SK-N-SH (cell line): ENCODE data around the gene HS1BP3.

Experiments
- EP300 ChIP-seq, 2 experiments: IDR thresholded peaks; 2 replicates each; pipeline versions ENCODE4 v1.4.0 to v1.6.1; 2012; ENCODE audit warnings: borderline replicate concordance in 1 of 2, low read depth in 1 of 2, low read length in 1 of 2
- FOXJ3 ChIP-seq: sonication (generic); formaldehyde crosslinking; IDR thresholded peaks from 2 replicates; pipeline ENCODE4 v1.5.1; 2020; ENCODE audit warnings: mild to moderate bottlenecking, missing genetic modification reagents
- GATA2 ChIP-seq: sonication (generic); formaldehyde crosslinking; IDR thresholded peaks from 2 replicates; pipeline ENCODE4 v1.5.0; 2020; ENCODE audit warnings: mild to moderate bottlenecking, missing genetic modification reagents
- POLR2AphosphoS5 ChIP-seq: IDR thresholded peaks from 2 replicates; pipeline ENCODE4 v1.6.1; 2012; ENCODE audit warnings: low read depth, low read length
- RAD21 ChIP-seq: IDR thresholded peaks from 2 replicates; pipeline ENCODE4 v1.6.1; 2012; ENCODE audit warnings: mild to moderate bottlenecking, low read length
- SMC3 ChIP-seq: IDR thresholded peaks from 2 replicates; pipeline ENCODE4 v1.6.1; 2012; ENCODE audit warnings: low read depth, low read length, improper control_type of control experiment
- TF ChIP-seq, protein P1 (sequence below): fragments of 200-600 bp; sonication (generic); IDR thresholded peaks from 2 replicates; pipeline ENCODE4 v1.6.1; 2017; ENCODE audit warnings: antibody characterized with exemption, mild to moderate bottlenecking, moderate library complexity
- TF ChIP-seq, protein P2 (sequence below): IDR thresholded peaks from 2 replicates; pipeline ENCODE4 v1.6.1; 2012; ENCODE audit warnings: mild to moderate bottlenecking, low read depth, low read length, moderate library complexity

DNA sequence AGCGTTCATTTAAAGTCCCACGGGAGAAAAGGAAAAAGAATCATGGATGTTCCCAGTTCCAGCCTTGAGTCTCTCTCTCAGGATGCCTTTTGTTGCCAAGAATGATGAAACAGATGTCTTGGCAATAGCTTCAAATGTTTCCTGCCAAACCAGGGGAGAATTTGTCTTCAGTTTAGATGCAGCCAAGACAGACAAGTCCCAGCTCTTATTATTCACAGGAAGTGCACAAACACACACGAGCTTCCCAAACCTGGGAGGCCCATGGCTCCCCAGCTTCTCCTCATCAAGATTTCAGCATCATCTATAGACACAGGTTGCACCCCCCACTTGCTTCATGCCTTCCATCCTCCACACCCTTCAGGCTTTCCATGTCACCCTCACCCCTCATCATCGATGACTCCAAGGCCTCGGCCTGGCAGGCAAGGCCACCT is 45.9 kb downstream of the HS1BP3 start:
- TF ChIP-seq RAD21 = no peak
- TF ChIP-seq, protein P1, sequence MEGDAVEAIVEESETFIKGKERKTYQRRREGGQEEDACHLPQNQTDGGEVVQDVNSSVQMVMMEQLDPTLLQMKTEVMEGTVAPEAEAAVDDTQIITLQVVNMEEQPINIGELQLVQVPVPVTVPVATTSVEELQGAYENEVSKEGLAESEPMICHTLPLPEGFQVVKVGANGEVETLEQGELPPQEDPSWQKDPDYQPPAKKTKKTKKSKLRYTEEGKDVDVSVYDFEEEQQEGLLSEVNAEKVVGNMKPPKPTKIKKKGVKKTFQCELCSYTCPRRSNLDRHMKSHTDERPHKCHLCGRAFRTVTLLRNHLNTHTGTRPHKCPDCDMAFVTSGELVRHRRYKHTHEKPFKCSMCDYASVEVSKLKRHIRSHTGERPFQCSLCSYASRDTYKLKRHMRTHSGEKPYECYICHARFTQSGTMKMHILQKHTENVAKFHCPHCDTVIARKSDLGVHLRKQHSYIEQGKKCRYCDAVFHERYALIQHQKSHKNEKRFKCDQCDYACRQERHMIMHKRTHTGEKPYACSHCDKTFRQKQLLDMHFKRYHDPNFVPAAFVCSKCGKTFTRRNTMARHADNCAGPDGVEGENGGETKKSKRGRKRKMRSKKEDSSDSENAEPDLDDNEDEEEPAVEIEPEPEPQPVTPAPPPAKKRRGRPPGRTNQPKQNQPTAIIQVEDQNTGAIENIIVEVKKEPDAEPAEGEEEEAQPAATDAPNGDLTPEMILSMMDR = no peak
- peak; percentile 26; the same call in 1 of the 2 replicates for TF ChIP-seq POLR2AphosphoS5
- no peak for TF ChIP-seq FOXJ3 (CRISPR knock-in tag)
- no peak for TF ChIP-seq SMC3
- TF ChIP-seq, protein P2, sequence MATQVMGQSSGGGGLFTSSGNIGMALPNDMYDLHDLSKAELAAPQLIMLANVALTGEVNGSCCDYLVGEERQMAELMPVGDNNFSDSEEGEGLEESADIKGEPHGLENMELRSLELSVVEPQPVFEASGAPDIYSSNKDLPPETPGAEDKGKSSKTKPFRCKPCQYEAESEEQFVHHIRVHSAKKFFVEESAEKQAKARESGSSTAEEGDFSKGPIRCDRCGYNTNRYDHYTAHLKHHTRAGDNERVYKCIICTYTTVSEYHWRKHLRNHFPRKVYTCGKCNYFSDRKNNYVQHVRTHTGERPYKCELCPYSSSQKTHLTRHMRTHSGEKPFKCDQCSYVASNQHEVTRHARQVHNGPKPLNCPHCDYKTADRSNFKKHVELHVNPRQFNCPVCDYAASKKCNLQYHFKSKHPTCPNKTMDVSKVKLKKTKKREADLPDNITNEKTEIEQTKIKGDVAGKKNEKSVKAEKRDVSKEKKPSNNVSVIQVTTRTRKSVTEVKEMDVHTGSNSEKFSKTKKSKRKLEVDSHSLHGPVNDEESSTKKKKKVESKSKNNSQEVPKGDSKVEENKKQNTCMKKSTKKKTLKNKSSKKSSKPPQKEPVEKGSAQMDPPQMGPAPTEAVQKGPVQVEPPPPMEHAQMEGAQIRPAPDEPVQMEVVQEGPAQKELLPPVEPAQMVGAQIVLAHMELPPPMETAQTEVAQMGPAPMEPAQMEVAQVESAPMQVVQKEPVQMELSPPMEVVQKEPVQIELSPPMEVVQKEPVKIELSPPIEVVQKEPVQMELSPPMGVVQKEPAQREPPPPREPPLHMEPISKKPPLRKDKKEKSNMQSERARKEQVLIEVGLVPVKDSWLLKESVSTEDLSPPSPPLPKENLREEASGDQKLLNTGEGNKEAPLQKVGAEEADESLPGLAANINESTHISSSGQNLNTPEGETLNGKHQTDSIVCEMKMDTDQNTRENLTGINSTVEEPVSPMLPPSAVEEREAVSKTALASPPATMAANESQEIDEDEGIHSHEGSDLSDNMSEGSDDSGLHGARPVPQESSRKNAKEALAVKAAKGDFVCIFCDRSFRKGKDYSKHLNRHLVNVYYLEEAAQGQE = no peak
- no peak for TF ChIP-seq GATA2 (CRISPR knock-in tag)
- TF ChIP-seq EP300 (IDR thresholded peaks at IDR 0.05; ENCODE audit: borderline replicate concordance in 1 of 2, low read depth in 1 of 2, low read length in 1 of 2) = peak in 1 of 2 experiments; percentile 53; a peak in 1 of 4 replicates
